Panc1 (cell line): Measurements from ENCODE around the gene SLC11A1. TPM values are rescaled to one million over a fixed set of nuclear protein-coding genes. Genes with fewer than 3 reads are reported as not detected.
A peak's percentile ranks its signal among the peaks of the same experiment; 100 is the strongest.

Experiments used
- ATAC-seq: fragments of 200-7000 bp; cut with Tn5 transposase; 2 replicates; pipeline ENCODE4 v1.9.1; 2020; ENCODE audit warnings: mild to moderate bottlenecking, moderate library complexity
- BruUV-seq: library from RNA; stranded (reverse); fragments of 400-500 nt; replicated peaks from 2 replicates; lab custom pipeline; 2021; lab: Mats Ljungman, UMichigan
- CTCF ChIA-PET: fragments of 300-600 bp; sonication (Branson Sonifier 250); formaldehyde crosslinking; loops from one replicate; lab custom pipeline; 2022; ENCODE audit warnings: antibody characterized with exemption; lab: Charles Lee
- POLR2A ChIA-PET: fragments of 300-600 bp; sonication (Branson Sonifier 250); formaldehyde crosslinking; loops from one replicate; lab custom pipeline; 2022; ENCODE audit warnings: antibody characterized with exemption; lab: Charles Lee
- DNase-seq: peaks from one replicate; pipeline ENCODE4 v3.0.0-alpha.2; 2010; ENCODE audit warnings: low read depth, low spot score
- H3K27ac ChIP-seq: 2 replicates; pipeline ENCODE4 v1.5.1; 2011; ENCODE audit warnings: mild to moderate bottlenecking, low read length, inconsistent platforms
- H3K27me3 ChIP-seq: fragments of 200-500 bp; sonication (Bioruptor generic); 2 replicates; pipeline ENCODE4 v1.6.0; 2014; ENCODE audit warnings: low read length, inconsistent platforms; ENCODE audit not compliant: control insufficient read depth, insufficient read depth
- H3K36me3 ChIP-seq: fragments of 200-500 bp; sonication (Bioruptor generic); 2 replicates; pipeline ENCODE4 v1.5.1; 2014; ENCODE audit warnings: inconsistent platforms, mild to moderate bottlenecking, low read length, moderate library complexity; ENCODE audit not compliant: control insufficient read depth, insufficient read depth
- H3K4me1 ChIP-seq: 2 replicates; pipeline ENCODE4 v1.5.1; 2011; ENCODE audit warnings: inconsistent platforms, mild to moderate bottlenecking, low read length, moderate library complexity; ENCODE audit not compliant: control insufficient read depth, insufficient read depth
- H3K4me3 ChIP-seq, 2 experiments: 2 replicates each; pipeline ENCODE4 v1.5.1; 2011 to 2012; ENCODE audit warnings: low read depth in 2 of 2, low read length in 2 of 2, mild to moderate bottlenecking in 2 of 2, inconsistent platforms in 1 of 2, moderate library complexity in 1 of 2
- H3K9me3 ChIP-seq: fragments of 200-500 bp; sonication (Bioruptor generic); 2 replicates; pipeline ENCODE4 v1.5.1; 2014; ENCODE audit warnings: low read depth, mild to moderate bottlenecking, inconsistent platforms, low read length, moderate library complexity; ENCODE audit not compliant: control insufficient read depth, insufficient read depth
- CTCF ChIP-seq: fragments of 450-650 bp; IDR thresholded peaks from 2 replicates; pipeline ENCODE4 v1.5.1; 2017; ENCODE audit warnings: mild to moderate bottlenecking
- POLR2AphosphoS5 ChIP-seq: IDR thresholded peaks from 2 replicates; pipeline ENCODE4 v1.6.1; 2012; ENCODE audit warnings: mild to moderate bottlenecking, low read depth, low read length, moderate library complexity
- REST ChIP-seq, 2 experiments: IDR thresholded peaks; 2 replicates each; pipeline ENCODE4 v1.6.1; 2011 to 2012; ENCODE audit warnings: low read depth in 2 of 2, control low read depth in 1 of 2, low read length in 1 of 2, mild to moderate bottlenecking in 1 of 2, moderate library complexity in 1 of 2; ENCODE audit not compliant: insufficient read depth in 1 of 2
- SIN3A ChIP-seq: IDR thresholded peaks from 2 replicates; pipeline ENCODE4 v1.6.1; 2012; ENCODE audit warnings: low read depth, mild to moderate bottlenecking, low read length, moderate library complexity, borderline replicate concordance; ENCODE audit not compliant: insufficient read depth
- TCF7L2 ChIP-seq: IDR thresholded peaks from 2 replicates; pipeline ENCODE4 v1.6.1; 2011; ENCODE audit warnings: mild to moderate bottlenecking, low read depth, low read length, inconsistent platforms
- in situ Hi-C: cut with HindIII; loops from 2 replicates; pipeline ENCODE4 v1.10.0; 2016; ENCODE audit warnings: low sequenced_read_pairs, low pct_unique_long_range_greater_than_20kb
- intact Hi-C: fragments of 100-400 bp; cut with micrococcal nuclease; formaldehyde crosslinking; loops from one replicate; pipeline ENCODE4 v1.10.0; 2022; ENCODE audit not compliant: unreplicated experiment
- total RNA-seq: library from RNA; stranded (reverse); gene quantifications from one replicate; pipeline ENCODE4 v1.2.1, GENCODE V29; 2021; ENCODE audit not compliant: unreplicated experiment

Gene SLC11A1
- total RNA-seq, 1 experiment from 2014 or later = 0.31 TPM

GRCh38 chr2:218393750-218394290, 11.7 kb downstream of the SLC11A1 start:
- ATAC-seq (no peak), DNase-seq (no peak)
- intact Hi-C loops (no loop called here), in situ Hi-C loops (no loop called here)
- CTCF ChIA-PET = interaction anchor here (0.7 kb wide), 1 partner anchor 9 kb away, joined by 3 read pairs; no protein-coding TSS in a partner anchor
- Histone ChIP-seq H3K4me1 (peaks cover 24% of the 10 kb centered on the region), H3K36me3 (no peaks in the 10 kb centered on the region), H3K9me3 (no peaks in the 10 kb centered on the region), H3K27me3 (no peaks in the 10 kb centered on the region), H3K27ac (peak overlapping the region; percentile 55; the same call in 1 of the 2 replicates), H3K4me3 (no peak overlapping the region)
- POLR2A ChIA-PET = no interaction called here
- BruUV-seq = no TSS peak
- TF ChIP-seq SIN3A (no peak), TCF7L2 (no peak), REST (IDR thresholded peaks at IDR 0.05; ENCODE audit: insufficient read depth in 1 of 2, low read depth in 2 of 2, low read length in 1 of 2) (no peak), POLR2AphosphoS5 (no peak), CTCF (no peak)

GRCh38 chr2:218394298-218395089, 12.4 kb downstream of the SLC11A1 start:
- Histone ChIP-seq H3K9me3 (no peaks in the 10 kb centered on the region), H3K27me3 (no peaks in the 10 kb centered on the region), H3K4me1 (peaks cover 24% of the 10 kb centered on the region), H3K4me3 (no peak overlapping the region), H3K36me3 (no peaks in the 10 kb centered on the region), H3K27ac (peak overlapping the region; percentile 99; the same call in 1 of the 2 replicates)
- DNase-seq (no peak), ATAC-seq (no peak)
- TF ChIP-seq CTCF (no peak), POLR2AphosphoS5 (no peak), SIN3A (no peak), REST (IDR thresholded peaks at IDR 0.05; ENCODE audit: insufficient read depth in 1 of 2, low read depth in 2 of 2, low read length in 1 of 2) (no peak), TCF7L2 (no peak)
- in situ Hi-C loops (no loop called here), intact Hi-C loops (no loop called here)
- no TSS peak for BruUV-seq
- ChIA-PET POLR2A (no interaction called here), CTCF (no interaction called here)
